GM21367 (cell line): ENCODE measurements around the gene PRIM2.
"Not testable (repeated sequence)": the region's sequence is repeated elsewhere in the genome, so short reads cannot be mapped to it uniquely, and the experiment has no call there.

ENCODE experiments used
- ATAC-seq: cut with Tn5 transposase; IDR thresholded peaks from one replicate; pipeline ENCODE4 v1.9.1; 2021; ENCODE audit not compliant: unreplicated experiment

PRIM2 gene

GRCh38 chr6:57307850-57308249, 9.6 kb upstream of the PRIM2 start:
- ATAC-seq: no peak

DNA sequence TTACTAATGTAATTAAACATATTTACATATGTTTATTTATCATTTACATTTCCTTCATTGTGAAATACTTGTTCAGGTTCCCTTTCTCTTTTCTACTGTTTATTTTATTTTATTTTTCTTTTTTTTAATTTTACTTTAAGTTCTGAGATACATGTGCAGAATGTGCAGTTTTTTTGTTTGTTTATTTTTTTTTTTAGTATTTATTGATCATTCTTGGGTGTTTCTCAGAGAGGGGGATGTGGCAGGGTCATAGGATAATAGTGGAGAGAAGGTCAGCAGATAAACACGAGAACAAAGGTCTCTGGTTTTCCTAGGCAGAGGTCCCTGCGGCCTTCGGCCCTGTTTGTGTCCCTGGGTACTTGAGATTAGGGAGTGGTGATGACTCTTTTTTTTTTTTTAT, 8.7 kb upstream of the PRIM2 start:
- not testable (repeated sequence) for ATAC-seq

- not testable (repeated sequence) for ATAC-seq
Observed at GRCh38 chr6:57310095-57310816, 7.2 kb upstream of the PRIM2 start.

- no peak for ATAC-seq
Observed at GRCh38 chr6:57310817-57311157, 6.6 kb upstream of the PRIM2 start.

DNA sequence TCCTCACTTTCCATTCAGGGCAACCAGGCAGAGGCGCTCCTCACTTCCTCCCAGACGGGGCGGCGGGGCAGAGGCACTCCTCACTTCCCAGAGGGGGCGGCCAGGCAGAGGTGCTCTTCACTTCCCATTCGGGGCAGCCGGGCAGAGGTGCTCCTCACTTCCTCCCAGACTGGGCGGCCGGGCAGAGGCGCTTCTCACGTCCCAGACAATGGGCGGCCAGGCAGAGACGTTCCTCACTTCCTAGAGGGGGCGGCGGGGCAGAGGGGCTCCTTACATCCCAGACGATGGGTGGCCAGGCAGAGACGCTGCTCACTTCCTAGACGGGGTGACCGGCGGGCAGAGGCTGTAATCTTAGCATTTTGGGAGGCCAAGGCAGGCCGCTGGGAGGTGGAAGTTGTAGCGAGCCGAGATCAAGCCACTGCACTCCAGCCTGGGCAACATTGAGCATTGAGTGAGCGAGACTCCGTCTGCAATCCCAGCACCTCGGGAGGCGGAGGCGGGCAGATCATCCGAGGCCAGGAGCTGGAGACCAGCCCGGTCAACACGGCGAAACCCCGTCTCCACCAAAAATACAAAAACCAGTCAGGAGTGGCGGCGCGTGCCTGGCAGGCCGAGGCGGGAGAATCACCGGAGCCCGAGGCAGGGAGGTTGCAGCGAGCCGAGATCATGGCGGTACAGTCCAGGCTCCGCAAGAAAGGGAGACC, 6.0 kb upstream of the PRIM2 start:
- ATAC-seq: not testable (repeated sequence)

DNA sequence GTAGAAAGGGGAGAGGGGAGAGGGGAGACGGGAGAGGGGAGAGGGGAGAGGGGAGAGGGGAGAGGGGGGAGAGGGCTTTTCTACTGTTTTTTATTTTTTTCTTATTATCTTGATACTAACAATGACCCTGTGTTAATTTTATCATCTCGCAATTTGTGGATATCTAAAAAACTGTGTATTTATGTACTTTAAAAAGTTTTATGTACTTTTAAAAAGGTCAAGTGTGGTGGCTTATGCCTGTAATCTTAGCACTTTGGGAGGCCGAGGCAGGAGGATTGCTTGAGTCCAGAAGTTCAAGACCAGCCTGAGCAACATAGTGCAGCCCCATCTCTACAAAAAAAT, 5.5 kb upstream of the PRIM2 start:
- no peak for ATAC-seq

- no peak for ATAC-seq
Observed at GRCh38 chr6:57313009-57313408, 4.4 kb upstream of the PRIM2 start.

DNA sequence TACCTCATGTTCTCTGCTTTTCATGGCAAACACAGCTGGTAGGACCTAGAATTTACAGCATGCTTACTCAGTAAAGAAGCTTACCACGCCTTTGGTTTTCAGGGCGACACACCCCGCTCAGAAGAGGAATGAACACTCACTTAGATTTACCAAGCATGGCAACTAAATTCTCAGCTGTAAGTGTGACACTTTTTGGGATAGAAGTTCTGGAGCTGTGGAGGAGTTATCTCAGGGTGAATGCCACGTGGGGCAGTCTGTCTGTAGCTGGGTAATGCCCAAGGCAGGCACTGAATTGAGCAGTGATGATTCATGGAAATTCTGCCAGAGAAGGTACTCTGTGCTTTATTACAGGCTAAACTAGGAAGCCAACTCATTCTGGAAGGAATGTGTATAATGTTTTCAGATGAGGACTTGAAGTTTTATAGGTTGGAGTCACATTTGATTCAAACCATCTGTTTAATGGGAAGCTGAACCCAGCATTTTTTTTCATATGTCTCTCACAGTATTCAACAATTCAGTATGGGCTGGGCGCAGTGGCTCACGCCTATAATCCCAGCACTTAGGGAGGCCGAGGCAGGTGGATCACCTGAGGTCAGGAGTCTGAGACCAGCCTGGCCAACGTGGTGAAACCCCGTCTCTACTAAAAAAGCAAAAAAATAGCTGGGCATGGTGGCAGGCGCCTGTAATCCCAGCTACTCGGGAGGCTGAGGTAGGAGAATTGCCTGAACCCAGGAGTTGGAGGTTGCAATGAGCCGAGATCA, 3.5 kb upstream of the PRIM2 start:
- no peak for ATAC-seq

DNA sequence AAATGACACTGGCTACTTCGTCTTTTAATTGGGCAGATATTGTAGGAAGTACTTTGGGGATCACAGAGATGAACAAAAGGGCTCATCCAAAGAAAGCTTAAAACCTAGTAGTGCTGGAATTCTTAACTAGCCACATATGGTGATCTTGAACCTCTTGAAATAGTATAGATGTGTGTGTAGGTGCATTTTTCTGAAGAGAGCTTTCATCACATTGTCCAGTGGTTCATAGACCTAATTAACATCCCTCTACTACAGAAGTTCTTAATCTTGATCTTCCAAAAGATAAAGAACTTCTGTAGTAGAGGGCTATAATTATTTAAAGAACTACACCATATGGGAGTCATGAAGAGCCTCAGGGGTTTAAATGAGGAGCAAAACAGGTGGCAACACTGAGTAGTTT, 2.3 kb upstream of the PRIM2 start:
- no peak for ATAC-seq

GRCh38 chr6:57315851-57316250, 1.6 kb upstream of the PRIM2 start:
- ATAC-seq: no peak

GRCh38 chr6:57316581-57317059, 810 bp upstream of the PRIM2 start:
- peak; percentile 84 for ATAC-seq

- no peak for ATAC-seq
Observed at GRCh38 chr6:57324538-57324937, 7.1 kb downstream of the PRIM2 start.

GRCh38 chr6:57327311-57327710, 9.9 kb downstream of the PRIM2 start:
- no peak for ATAC-seq

GRCh38 chr6:57328074-57328473, 10.6 kb downstream of the PRIM2 start:
- no peak for ATAC-seq

DNA sequence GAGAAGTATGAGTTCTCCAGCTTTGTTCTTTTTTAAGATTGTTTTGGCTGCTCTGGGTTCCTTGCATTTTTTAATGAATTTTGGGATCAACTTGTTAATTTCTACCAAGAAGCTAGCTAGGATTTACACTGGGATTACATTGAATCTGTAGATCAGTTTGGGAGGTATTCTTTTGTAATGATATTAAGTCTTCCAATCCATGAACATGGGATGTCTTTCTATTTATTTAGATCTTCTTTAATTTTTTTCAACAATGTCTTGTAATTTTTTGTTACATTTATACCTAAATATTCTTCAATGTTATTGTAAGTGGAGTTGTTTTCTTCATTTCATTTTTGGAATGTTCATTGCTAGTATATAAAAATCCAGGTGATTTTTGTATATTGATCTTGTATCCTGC, 12.5 kb downstream of the PRIM2 start:
- no peak for ATAC-seq

GRCh38 chr6:57342148-57342669, 24.8 kb downstream of the PRIM2 start:
- ATAC-seq: no peak

GRCh38 chr6:57343342-57343741, 25.9 kb downstream of the PRIM2 start:
- not testable (repeated sequence) for ATAC-seq

- ATAC-seq: not testable (repeated sequence)
Observed at GRCh38 chr6:57346715-57347114, 29.3 kb downstream of the PRIM2 start.

DNA sequence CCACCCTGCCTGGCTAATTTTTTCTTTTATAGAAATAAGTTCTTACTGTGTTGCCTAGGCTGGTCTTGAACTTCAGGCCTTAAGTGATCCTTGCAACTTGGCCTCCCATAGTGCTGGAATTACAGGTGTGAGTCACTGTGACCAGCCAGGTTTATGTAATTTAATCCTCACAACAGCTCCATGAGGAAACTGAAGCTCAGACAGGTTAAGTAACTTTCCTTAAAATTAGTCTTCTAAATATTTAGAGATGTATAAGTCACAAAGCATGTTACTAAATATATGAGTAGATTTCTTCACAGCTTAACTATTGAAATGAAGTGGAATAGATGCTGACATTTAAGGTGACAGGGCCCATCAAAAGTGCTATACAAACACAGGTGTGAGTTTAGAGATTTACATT, 30.2 kb downstream of the PRIM2 start:
- ATAC-seq: not testable (repeated sequence)

- ATAC-seq: peak; percentile 46
Observed at GRCh38 chr6:57350443-57350842, 33.0 kb downstream of the PRIM2 start.

- ATAC-seq: not testable (repeated sequence)
Observed at GRCh38 chr6:57352596-57352995, 35.2 kb downstream of the PRIM2 start.

DNA sequence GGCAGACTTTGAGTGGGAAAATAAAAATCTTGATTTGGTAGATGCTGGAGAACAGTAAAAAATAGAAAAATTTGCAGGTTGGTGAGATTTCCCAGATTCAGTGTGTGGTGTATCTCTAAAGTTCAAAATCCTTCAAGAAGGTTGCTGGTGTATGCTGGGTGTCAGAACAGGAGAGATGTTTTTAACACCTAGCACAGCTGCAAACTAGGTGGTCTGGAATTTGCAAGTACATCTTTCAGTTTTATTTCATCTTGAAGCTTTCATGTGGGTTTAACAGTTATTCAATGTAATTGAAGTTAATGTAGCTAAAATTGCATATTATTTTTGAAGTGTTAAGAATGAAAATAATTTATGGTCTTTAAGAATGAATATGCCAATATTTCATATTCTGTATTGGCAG, 40.9 kb downstream of the PRIM2 start:
- not testable (repeated sequence) for ATAC-seq
